ENCODE results near the gene TMEM30B.

Gene TMEM30B

DNA sequence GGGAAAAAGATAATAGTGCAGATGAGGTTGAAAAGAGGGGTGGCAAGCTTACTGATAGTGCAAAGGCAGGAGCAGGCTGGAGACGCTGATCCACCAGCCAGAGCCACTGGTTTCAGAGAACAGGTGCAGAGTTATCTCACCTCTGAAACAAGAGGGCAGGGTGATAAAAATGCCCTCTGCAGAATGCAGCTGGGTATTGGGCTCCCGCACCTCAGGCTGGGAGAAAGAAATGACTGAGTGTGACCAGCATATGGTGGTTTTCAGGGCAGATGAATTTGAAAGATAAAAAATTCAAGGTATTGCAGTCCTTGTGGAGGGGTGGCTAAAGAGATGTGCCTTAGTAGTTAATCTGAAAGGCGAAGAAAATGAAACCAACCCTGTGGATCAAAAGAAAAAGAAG is 2.9 kb upstream of the TMEM30B start:
- Histone ChIP-seq H3K36me3 (peaks cover 0 to 9% (median 0%) of the 10 kb centered on the region in 3 donors), H3K27ac (no peak overlapping the region), H3K4me1 (peaks cover 0 to 29% (median 9%) of the 10 kb centered on the region in 4 donors), H3K27me3 (no peaks in the 10 kb centered on the region), H3K9me3 (no peaks in the 10 kb centered on the region), H3K4me3 (no peak overlapping the region)
- intact Hi-C loops (cut with DNase I; ENCODE audit: low total_unique reads): no loop called here
- no peak for DNase-seq
- TF ChIP-seq CTCF (IDR thresholded peaks at IDR 0.05): no peak

DNA sequence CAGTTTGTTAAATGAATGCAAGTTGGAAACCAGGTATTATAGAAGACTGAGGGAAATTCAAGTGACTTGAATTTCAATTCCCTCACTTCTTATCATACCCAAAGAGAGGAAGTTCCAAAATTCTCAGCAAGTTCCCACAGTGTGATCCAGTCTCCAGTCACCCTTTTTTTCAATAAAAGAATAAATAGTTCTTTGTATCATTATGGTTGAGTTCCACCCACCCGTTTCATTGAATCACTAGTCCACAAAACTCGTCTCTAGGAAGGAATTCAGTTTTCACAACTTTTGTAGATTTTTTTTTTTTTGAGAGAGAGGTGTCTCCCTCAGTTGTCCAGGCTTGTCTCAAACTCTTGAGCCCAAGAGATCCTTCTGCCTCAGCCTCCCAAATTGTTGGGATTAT is 1.6 kb upstream of the TMEM30B start:
- H3K36me3 ChIP-seq: peaks cover 0 to 9% (median 0%) of the 10 kb centered on the region in 3 donors
- DNase-seq: no peak
- intact Hi-C loops (cut with DNase I; ENCODE audit: low total_unique reads): no loop called here
- no peaks in the 10 kb centered on the region for H3K27me3 ChIP-seq
- TF ChIP-seq CTCF (IDR thresholded peaks at IDR 0.05): no peak
- H3K27ac ChIP-seq: peak overlapping the region in 1 of 2 donors; percentile 88
- H3K4me3 ChIP-seq: no peak overlapping the region
- no peaks in the 10 kb centered on the region for H3K9me3 ChIP-seq
- peaks cover 0 to 41% (median 10%) of the 10 kb centered on the region in 4 donors for H3K4me1 ChIP-seq

DNA sequence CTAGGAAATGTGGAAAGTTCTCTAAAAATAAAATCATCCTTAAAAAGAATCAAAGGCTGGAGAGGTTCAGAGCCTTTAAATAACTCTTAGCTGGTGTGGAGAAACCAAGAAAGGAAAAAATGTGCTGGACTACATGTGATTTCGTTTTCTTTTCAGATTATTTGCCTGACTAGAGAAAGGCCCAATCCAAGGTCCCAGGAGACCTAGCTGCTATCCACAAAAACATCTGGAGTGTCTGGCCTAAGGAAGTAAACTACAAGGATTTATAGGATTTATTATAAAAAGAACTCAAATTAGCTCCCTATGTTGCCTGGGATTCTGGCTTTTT is 774 bp upstream of the TMEM30B start:
- H3K36me3 ChIP-seq: peaks cover 0 to 12% (median 0%) of the 10 kb centered on the region in 3 donors
- intact Hi-C loops (cut with DNase I; ENCODE audit: low total_unique reads): no loop called here
- H3K27ac ChIP-seq: peak overlapping the region; percentile 88 to 98
- H3K4me1 ChIP-seq: peaks cover 0 to 43% (median 10%) of the 10 kb centered on the region in 4 donors
- TF ChIP-seq CTCF (IDR thresholded peaks at IDR 0.05): no peak
- H3K4me3 ChIP-seq: peak overlapping the region; percentile 72 to 90
- H3K9me3 ChIP-seq: no peaks in the 10 kb centered on the region
- H3K27me3 ChIP-seq: no peaks in the 10 kb centered on the region
- peak in 1 of 2 donors; percentile 51 for DNase-seq

- H3K9me3 ChIP-seq: no peaks in the 10 kb centered on the region
- H3K27ac ChIP-seq: peak overlapping the region; percentile 88 to 98
- intact Hi-C loops (cut with DNase I; ENCODE audit: low total_unique reads): no loop called here
- peak; percentile 54 to 77 for DNase-seq
- peaks cover 0 to 14% (median 0%) of the 10 kb centered on the region in 3 donors for H3K36me3 ChIP-seq
- peak overlapping the region; percentile 72 to 90 for H3K4me3 ChIP-seq
- H3K27me3 ChIP-seq: no peaks in the 10 kb centered on the region
- H3K4me1 ChIP-seq: peaks cover 0 to 32% (median 10%) of the 10 kb centered on the region in 4 donors
- TF ChIP-seq CTCF (IDR thresholded peaks at IDR 0.05): peak; percentile 29 to 37
Measured at GRCh38 chr14:61280526-61281185, 482 bp downstream of the TMEM30B start.

DNA sequence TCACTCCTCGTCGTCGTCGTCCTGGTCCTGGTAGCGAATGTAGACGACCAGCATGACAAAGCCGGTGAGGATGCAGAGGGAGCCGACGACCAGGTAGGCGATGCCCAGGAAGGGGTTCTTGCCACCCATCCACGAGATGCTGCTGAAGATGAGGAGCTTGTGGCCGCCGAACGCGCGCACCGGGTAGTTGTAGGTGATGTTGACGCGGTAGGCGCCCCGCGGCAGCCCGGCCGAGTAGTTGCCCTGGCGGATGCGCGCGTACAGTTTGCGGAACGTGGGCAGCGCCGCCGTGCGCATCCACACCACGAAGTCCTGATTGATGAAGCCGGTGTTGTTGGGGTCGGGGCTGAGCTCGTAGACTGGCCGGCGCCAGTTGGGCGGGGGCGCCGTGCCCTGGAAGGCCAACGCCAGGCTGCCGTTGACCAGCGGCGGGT is 1.0 kb downstream of the TMEM30B start:
- Histone ChIP-seq H3K27me3 (no peaks in the 10 kb centered on the region), H3K4me1 (peaks cover 0 to 30% (median 10%) of the 10 kb centered on the region in 4 donors), H3K36me3 (peaks cover 0 to 14% (median 0%) of the 10 kb centered on the region in 3 donors), H3K4me3 (peak overlapping the region; percentile 72 to 90), H3K9me3 (no peaks in the 10 kb centered on the region), H3K27ac (peak overlapping the region; percentile 88 to 98)
- TF ChIP-seq CTCF (IDR thresholded peaks at IDR 0.05): no peak
- DNase-seq: peak in 1 of 2 donors; percentile 23
- intact Hi-C loops (cut with DNase I; ENCODE audit: low total_unique reads): no loop called here

Measured in tibial artery (tissue), 4 donors.